Stimulated activated CD8-positive, alpha-beta memory T cell treated with anti-CD3 and anti-CD28 coated beads, Interleukin-4, amount 100 ng/mL, for 1 hour (primary cell): Measurements from ENCODE around the gene MEIS2.

Experiments used
- DNase-seq, 2 donors: peaks; one replicate each; pipeline ENCODE4 v3.0.0-alpha.2; 2020; ENCODE audit warnings: low read depth in 2 of 2, low spot score in 1 of 2

MEIS2 gene

GRCh38 chr15:37098468-37099318 is 1.7 kb downstream of the MEIS2 start:
- DNase-seq, result no peak

GRCh38 chr15:37097144-37097919 is 3.0 kb downstream of the MEIS2 start:
- DNase-seq, result no peak

GRCh38 chr15:37096558-37097143 is 3.7 kb downstream of the MEIS2 start:
- no peak for DNase-seq

- DNase-seq, result no peak
Observed at GRCh38 chr15:37095770-37096557, 4.4 kb downstream of the MEIS2 start.

GRCh38 chr15:37094915-37095711 is 5.2 kb downstream of the MEIS2 start:
- DNase-seq, result no peak

GRCh38 chr15:37094333-37094914 is 5.9 kb downstream of the MEIS2 start:
- no peak for DNase-seq

- DNase-seq, result no peak
Observed at GRCh38 chr15:37093480-37094332, 6.6 kb downstream of the MEIS2 start.

- DNase-seq, result no peak
Observed at GRCh38 chr15:37090543-37091175, 9.7 kb downstream of the MEIS2 start.

GRCh38 chr15:37088436-37088835 is 11.9 kb downstream of the MEIS2 start:
- DNase-seq, result no peak

- DNase-seq, result no peak
Observed at GRCh38 chr15:37087131-37087588, 13.2 kb downstream of the MEIS2 start.

GRCh38 chr15:37086521-37086920 is 13.8 kb downstream of the MEIS2 start:
- no peak for DNase-seq

- DNase-seq, result no peak
Observed at GRCh38 chr15:37086120-37086519, 14.2 kb downstream of the MEIS2 start.

GRCh38 chr15:37084602-37085001 is 15.7 kb downstream of the MEIS2 start:
- no peak for DNase-seq

- DNase-seq, result no peak
Observed at GRCh38 chr15:37083610-37084009, 16.7 kb downstream of the MEIS2 start.

- DNase-seq, result no peak
Observed at GRCh38 chr15:37081983-37082382, 18.4 kb downstream of the MEIS2 start.

GRCh38 chr15:37080261-37080921 is 20.0 kb downstream of the MEIS2 start:
- DNase-seq, result no peak

- no peak for DNase-seq
Observed at GRCh38 chr15:37079726-37080125, 20.6 kb downstream of the MEIS2 start.

- no peak for DNase-seq
Observed at GRCh38 chr15:37078566-37078965, 21.8 kb downstream of the MEIS2 start.
